GM23248 (cell line): ENCODE data around the gene TFPI.

ENCODE experiments used
- EZH2 ChIP-seq: fragments of 200-600 bp; sonication (generic); IDR thresholded peaks from 2 replicates; pipeline ENCODE4 v1.6.1; 2018; ENCODE audit warnings: antibody characterized with exemption, mild to moderate bottlenecking; ENCODE audit not compliant: insufficient read depth, poor library complexity, severe bottlenecking
- EZH2phosphoT487 ChIP-seq: fragments of 200-600 bp; sonication (generic); IDR thresholded peaks from 2 replicates; pipeline ENCODE4 v1.6.1; 2018; ENCODE audit warnings: antibody characterized with exemption, moderate library complexity, mild to moderate bottlenecking, low read depth; ENCODE audit not compliant: insufficient read depth

GRCh38 chr2:187422282-187422681, 132.0 kb downstream of the TFPI start:
- TF ChIP-seq EZH2phosphoT487 (no peak), EZH2 (no peak)
